ENCODE measurements around the gene CBX8. TPM values are rescaled to one million over a fixed set of nuclear protein-coding genes. Genes with fewer than 3 reads are reported as not detected.

The CBX8 gene
- total RNA-seq, 1 donor from 2014 or later = 4.9 TPM

DNA sequence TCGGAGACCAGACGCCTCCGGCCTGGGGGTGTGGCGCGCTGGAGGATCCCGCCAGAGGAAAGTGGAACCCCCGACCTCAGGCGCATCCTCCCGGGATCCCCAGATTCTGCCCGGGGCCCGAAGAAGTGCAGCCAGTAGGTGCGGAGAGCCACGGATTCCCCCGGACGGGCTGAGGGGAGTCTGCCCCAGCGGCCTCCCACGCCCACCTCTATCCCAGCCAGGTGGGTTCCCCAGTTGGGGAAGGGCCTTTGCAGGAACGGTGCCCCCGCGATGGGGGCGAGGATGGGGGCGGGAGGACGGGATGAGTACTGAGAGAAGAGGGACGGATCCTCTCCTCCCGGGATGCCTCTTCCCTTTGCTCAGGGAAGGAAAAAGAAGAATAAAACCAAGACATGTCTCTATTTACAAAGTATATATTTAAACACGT lies 5.1 kb downstream of the CBX8 start:
- ATAC-seq (no peak), DNase-seq (peak; percentile 60)
- H3K36me3 ChIP-seq = no peaks in the 10 kb centered on the region
- H3K4me1 ChIP-seq = peaks cover 16% of the 10 kb centered on the region
- no peak overlapping the region for H3K27ac ChIP-seq
- no peak overlapping the region for H3K4me3 ChIP-seq
- peaks cover 69% of the 10 kb centered on the region for H3K27me3 ChIP-seq
- no peak for TF ChIP-seq CTCF (IDR thresholded peaks at IDR 0.05)
- intact Hi-C loops (cut with DNase I) = no loop called here
- no peaks in the 10 kb centered on the region for H3K9me3 ChIP-seq

- H3K4me3 ChIP-seq = no peak overlapping the region
- peaks cover 16% of the 10 kb centered on the region for H3K4me1 ChIP-seq
- H3K9me3 ChIP-seq = no peaks in the 10 kb centered on the region
- DNase-seq (peak; percentile 62), ATAC-seq (no peak)
- H3K36me3 ChIP-seq = no peaks in the 10 kb centered on the region
- H3K27ac ChIP-seq = no peak overlapping the region
- H3K27me3 ChIP-seq = peaks cover 75% of the 10 kb centered on the region
- intact Hi-C loops (cut with DNase I) = no loop called here
- no peak for TF ChIP-seq CTCF (IDR thresholded peaks at IDR 0.05)
These were observed 5.8 kb downstream of the CBX8 start for GRCh38 chr17:79790805-79791734.

GRCh38 chr17:79789943-79790804 lies 6.7 kb downstream of the CBX8 start:
- DNase-seq = peak; percentile 79
- peak; percentile 80 for TF ChIP-seq CTCF (IDR thresholded peaks at IDR 0.05)
- Histone ChIP-seq H3K27me3 (peaks cover 79% of the 10 kb centered on the region), H3K27ac (no peak overlapping the region), H3K36me3 (no peaks in the 10 kb centered on the region), H3K9me3 (no peaks in the 10 kb centered on the region), H3K4me1 (peaks cover 16% of the 10 kb centered on the region), H3K4me3 (no peak overlapping the region)
- peak; percentile 85 for ATAC-seq
- intact Hi-C loops (cut with DNase I) = loop anchor here (10.0 kb wide), 2 partner anchors 125 to 185 kb away; no protein-coding TSS in a partner anchor

GRCh38 chr17:79788989-79789942 lies 7.6 kb downstream of the CBX8 start:
- Histone ChIP-seq H3K9me3 (no peaks in the 10 kb centered on the region), H3K27me3 (peaks cover 83% of the 10 kb centered on the region), H3K27ac (no peak overlapping the region), H3K4me1 (peaks cover 12% of the 10 kb centered on the region), H3K4me3 (no peak overlapping the region), H3K36me3 (no peaks in the 10 kb centered on the region)
- intact Hi-C loops (cut with DNase I) = loop anchor here (10.0 kb wide), 2 partner anchors 126 to 186 kb away; no protein-coding TSS in a partner anchor
- no peak for DNase-seq
- no peak for TF ChIP-seq CTCF (IDR thresholded peaks at IDR 0.05)
- peak; percentile 8 for ATAC-seq

- intact Hi-C loops (cut with DNase I) = loop anchor here (10.0 kb wide), 2 partner anchors 126 to 186 kb away; no protein-coding TSS in a partner anchor
- Histone ChIP-seq H3K4me3 (no peak overlapping the region), H3K27ac (no peak overlapping the region), H3K36me3 (no peaks in the 10 kb centered on the region), H3K9me3 (no peaks in the 10 kb centered on the region), H3K4me1 (peaks cover 12% of the 10 kb centered on the region), H3K27me3 (peaks cover 90% of the 10 kb centered on the region)
- DNase-seq (peak; percentile 31), ATAC-seq (no peak)
- TF ChIP-seq CTCF (IDR thresholded peaks at IDR 0.05) = no peak
These were observed 8.4 kb downstream of the CBX8 start for GRCh38 chr17:79788455-79788854.
